ENCODE measurements around the gene ADCK2.

The ADCK2 gene

GRCh38 chr7:140680886-140681285, 8.1 kb downstream of the ADCK2 start:
- peaks cover 27 to 40% of the 10 kb centered on the region in 2 donors for H3K36me3 ChIP-seq (ENCODE audit: control insufficient read depth in 2 of 2, insufficient read depth in 2 of 2, low read length in 2 of 2)
- peaks cover 0 to 1% of the 10 kb centered on the region in 2 donors for H3K4me1 ChIP-seq (ENCODE audit: control insufficient read depth in 2 of 2, insufficient read depth in 2 of 2, low read length in 2 of 2)
- H3K4me3 ChIP-seq (ENCODE audit: low read length in 2 of 2): no peak overlapping the region
- no peak overlapping the region for H3K27ac ChIP-seq (ENCODE audit: low read depth in 2 of 2, low read length in 2 of 2)
- H3K27me3 ChIP-seq (ENCODE audit: control insufficient read depth in 2 of 2, insufficient read depth in 2 of 2, low read length in 2 of 2): no peaks in the 10 kb centered on the region
- H3K9me3 ChIP-seq (ENCODE audit: control insufficient read depth in 2 of 2, low read length in 2 of 2): no peaks in the 10 kb centered on the region
- H3K9ac ChIP-seq (ENCODE audit: low read depth in 1 of 2, low read length in 2 of 2): no peak overlapping the region

DNA sequence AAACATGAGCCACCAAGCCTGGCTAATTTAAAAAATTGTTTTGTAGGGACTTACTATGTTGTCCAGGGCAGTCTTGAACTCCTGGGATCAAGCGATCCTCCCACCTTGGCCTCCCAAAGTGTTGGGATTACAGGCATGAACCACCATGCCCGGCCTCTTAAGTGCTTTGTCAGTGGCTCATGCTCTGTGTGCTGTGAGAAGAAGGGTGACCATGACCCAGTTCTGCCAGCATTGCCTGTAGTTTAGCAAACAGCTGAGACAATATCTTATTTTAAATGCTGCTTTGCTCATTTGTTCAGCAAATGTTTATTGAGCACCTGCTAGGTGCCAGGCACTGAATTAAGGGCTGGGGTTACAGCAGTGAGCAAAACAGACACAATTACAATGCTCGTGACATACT, 9.0 kb downstream of the ADCK2 start:
- H3K27me3 ChIP-seq (ENCODE audit: control insufficient read depth in 2 of 2, insufficient read depth in 2 of 2, low read length in 2 of 2): no peaks in the 10 kb centered on the region
- no peak overlapping the region for H3K9ac ChIP-seq (ENCODE audit: low read depth in 1 of 2, low read length in 2 of 2)
- H3K4me1 ChIP-seq (ENCODE audit: control insufficient read depth in 2 of 2, insufficient read depth in 2 of 2, low read length in 2 of 2): no peaks in the 10 kb centered on the region
- no peak overlapping the region for H3K4me3 ChIP-seq (ENCODE audit: low read length in 2 of 2)
- no peaks in the 10 kb centered on the region for H3K9me3 ChIP-seq (ENCODE audit: control insufficient read depth in 2 of 2, low read length in 2 of 2)
- peaks cover 27 to 41% of the 10 kb centered on the region in 2 donors for H3K36me3 ChIP-seq (ENCODE audit: control insufficient read depth in 2 of 2, insufficient read depth in 2 of 2, low read length in 2 of 2)
- no peak overlapping the region for H3K27ac ChIP-seq (ENCODE audit: low read depth in 2 of 2, low read length in 2 of 2)

GRCh38 chr7:140683657-140684056, 10.9 kb downstream of the ADCK2 start:
- Histone ChIP-seq H3K36me3 (ENCODE audit: control insufficient read depth in 2 of 2, insufficient read depth in 2 of 2, low read length in 2 of 2) (peaks cover 28 to 43% of the 10 kb centered on the region in 2 donors), H3K4me1 (ENCODE audit: control insufficient read depth in 2 of 2, insufficient read depth in 2 of 2, low read length in 2 of 2) (no peaks in the 10 kb centered on the region), H3K27me3 (ENCODE audit: control insufficient read depth in 2 of 2, insufficient read depth in 2 of 2, low read length in 2 of 2) (no peaks in the 10 kb centered on the region), H3K9ac (ENCODE audit: low read depth in 1 of 2, low read length in 2 of 2) (no peak overlapping the region), H3K4me3 (ENCODE audit: low read length in 2 of 2) (no peak overlapping the region), H3K9me3 (ENCODE audit: control insufficient read depth in 2 of 2, low read length in 2 of 2) (no peaks in the 10 kb centered on the region), H3K27ac (ENCODE audit: low read depth in 2 of 2, low read length in 2 of 2) (no peak overlapping the region)

GRCh38 chr7:140684066-140684950, 11.6 kb downstream of the ADCK2 start:
- Histone ChIP-seq H3K9me3 (ENCODE audit: control insufficient read depth in 2 of 2, low read length in 2 of 2) (no peaks in the 10 kb centered on the region), H3K36me3 (ENCODE audit: control insufficient read depth in 2 of 2, insufficient read depth in 2 of 2, low read length in 2 of 2) (peaks cover 23 to 39% of the 10 kb centered on the region in 2 donors), H3K27me3 (ENCODE audit: control insufficient read depth in 2 of 2, insufficient read depth in 2 of 2, low read length in 2 of 2) (no peaks in the 10 kb centered on the region), H3K9ac (ENCODE audit: low read depth in 1 of 2, low read length in 2 of 2) (no peak overlapping the region), H3K4me3 (ENCODE audit: low read length in 2 of 2) (no peak overlapping the region), H3K4me1 (ENCODE audit: control insufficient read depth in 2 of 2, insufficient read depth in 2 of 2, low read length in 2 of 2) (no peaks in the 10 kb centered on the region), H3K27ac (ENCODE audit: low read depth in 2 of 2, low read length in 2 of 2) (no peak overlapping the region)

GRCh38 chr7:140685407-140686087, 12.8 kb downstream of the ADCK2 start:
- Histone ChIP-seq H3K27ac (ENCODE audit: low read depth in 2 of 2, low read length in 2 of 2) (no peak overlapping the region), H3K36me3 (ENCODE audit: control insufficient read depth in 2 of 2, insufficient read depth in 2 of 2, low read length in 2 of 2) (peaks cover 30 to 42% of the 10 kb centered on the region in 2 donors), H3K9me3 (ENCODE audit: control insufficient read depth in 2 of 2, low read length in 2 of 2) (no peaks in the 10 kb centered on the region), H3K4me1 (ENCODE audit: control insufficient read depth in 2 of 2, insufficient read depth in 2 of 2, low read length in 2 of 2) (no peaks in the 10 kb centered on the region), H3K4me3 (ENCODE audit: low read length in 2 of 2) (no peak overlapping the region), H3K9ac (ENCODE audit: low read depth in 1 of 2, low read length in 2 of 2) (no peak overlapping the region), H3K27me3 (ENCODE audit: control insufficient read depth in 2 of 2, insufficient read depth in 2 of 2, low read length in 2 of 2) (no peaks in the 10 kb centered on the region)

DNA sequence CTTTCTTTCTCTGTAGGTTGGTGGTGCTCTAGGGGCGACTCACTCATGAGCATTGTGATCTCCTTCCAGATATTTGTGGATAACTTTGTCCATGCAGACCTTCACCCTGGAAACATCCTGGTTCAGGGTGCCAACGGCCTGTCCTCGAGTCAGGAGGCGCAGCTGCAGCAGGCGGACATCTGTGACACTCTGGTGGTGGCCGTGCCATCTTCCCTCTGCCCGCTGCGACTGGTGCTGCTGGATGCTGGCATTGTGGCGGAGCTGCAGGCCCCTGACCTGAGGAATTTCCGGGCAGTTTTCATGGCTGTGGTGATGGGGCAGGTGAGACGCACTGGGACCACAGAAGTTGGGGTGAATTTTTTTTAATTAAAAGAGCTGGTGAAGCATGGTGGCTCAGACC, 14.2 kb downstream of the ADCK2 start:
- H3K9me3 ChIP-seq (ENCODE audit: control insufficient read depth in 2 of 2, low read length in 2 of 2): no peaks in the 10 kb centered on the region
- no peaks in the 10 kb centered on the region for H3K4me1 ChIP-seq (ENCODE audit: control insufficient read depth in 2 of 2, insufficient read depth in 2 of 2, low read length in 2 of 2)
- H3K9ac ChIP-seq (ENCODE audit: low read depth in 1 of 2, low read length in 2 of 2): no peak overlapping the region
- no peak overlapping the region for H3K4me3 ChIP-seq (ENCODE audit: low read length in 2 of 2)
- H3K27ac ChIP-seq (ENCODE audit: low read depth in 2 of 2, low read length in 2 of 2): no peak overlapping the region
- peaks cover 29 to 34% of the 10 kb centered on the region in 2 donors for H3K36me3 ChIP-seq (ENCODE audit: control insufficient read depth in 2 of 2, insufficient read depth in 2 of 2, low read length in 2 of 2)
- no peaks in the 10 kb centered on the region for H3K27me3 ChIP-seq (ENCODE audit: control insufficient read depth in 2 of 2, insufficient read depth in 2 of 2, low read length in 2 of 2)

- peaks cover 24 to 32% of the 10 kb centered on the region in 2 donors for H3K36me3 ChIP-seq (ENCODE audit: control insufficient read depth in 2 of 2, insufficient read depth in 2 of 2, low read length in 2 of 2)
- no peak overlapping the region for H3K27ac ChIP-seq (ENCODE audit: low read depth in 2 of 2, low read length in 2 of 2)
- H3K4me1 ChIP-seq (ENCODE audit: control insufficient read depth in 2 of 2, insufficient read depth in 2 of 2, low read length in 2 of 2): no peaks in the 10 kb centered on the region
- H3K27me3 ChIP-seq (ENCODE audit: control insufficient read depth in 2 of 2, insufficient read depth in 2 of 2, low read length in 2 of 2): no peaks in the 10 kb centered on the region
- H3K9me3 ChIP-seq (ENCODE audit: control insufficient read depth in 2 of 2, low read length in 2 of 2): no peaks in the 10 kb centered on the region
- no peak overlapping the region for H3K4me3 ChIP-seq (ENCODE audit: low read length in 2 of 2)
- no peak overlapping the region for H3K9ac ChIP-seq (ENCODE audit: low read depth in 1 of 2, low read length in 2 of 2)
Observed at GRCh38 chr7:140688341-140688740, 15.6 kb downstream of the ADCK2 start.

GRCh38 chr7:140689199-140690152, 16.7 kb downstream of the ADCK2 start:
- H3K4me1 ChIP-seq (ENCODE audit: control insufficient read depth in 2 of 2, insufficient read depth in 2 of 2, low read length in 2 of 2): no peaks in the 10 kb centered on the region
- peaks cover 21 to 24% of the 10 kb centered on the region in 2 donors for H3K36me3 ChIP-seq (ENCODE audit: control insufficient read depth in 2 of 2, insufficient read depth in 2 of 2, low read length in 2 of 2)
- H3K4me3 ChIP-seq (ENCODE audit: low read length in 2 of 2): no peak overlapping the region
- H3K27me3 ChIP-seq (ENCODE audit: control insufficient read depth in 2 of 2, insufficient read depth in 2 of 2, low read length in 2 of 2): no peaks in the 10 kb centered on the region
- no peaks in the 10 kb centered on the region for H3K9me3 ChIP-seq (ENCODE audit: control insufficient read depth in 2 of 2, low read length in 2 of 2)
- no peak overlapping the region for H3K9ac ChIP-seq (ENCODE audit: low read depth in 1 of 2, low read length in 2 of 2)
- H3K27ac ChIP-seq (ENCODE audit: low read depth in 2 of 2, low read length in 2 of 2): no peak overlapping the region

DNA sequence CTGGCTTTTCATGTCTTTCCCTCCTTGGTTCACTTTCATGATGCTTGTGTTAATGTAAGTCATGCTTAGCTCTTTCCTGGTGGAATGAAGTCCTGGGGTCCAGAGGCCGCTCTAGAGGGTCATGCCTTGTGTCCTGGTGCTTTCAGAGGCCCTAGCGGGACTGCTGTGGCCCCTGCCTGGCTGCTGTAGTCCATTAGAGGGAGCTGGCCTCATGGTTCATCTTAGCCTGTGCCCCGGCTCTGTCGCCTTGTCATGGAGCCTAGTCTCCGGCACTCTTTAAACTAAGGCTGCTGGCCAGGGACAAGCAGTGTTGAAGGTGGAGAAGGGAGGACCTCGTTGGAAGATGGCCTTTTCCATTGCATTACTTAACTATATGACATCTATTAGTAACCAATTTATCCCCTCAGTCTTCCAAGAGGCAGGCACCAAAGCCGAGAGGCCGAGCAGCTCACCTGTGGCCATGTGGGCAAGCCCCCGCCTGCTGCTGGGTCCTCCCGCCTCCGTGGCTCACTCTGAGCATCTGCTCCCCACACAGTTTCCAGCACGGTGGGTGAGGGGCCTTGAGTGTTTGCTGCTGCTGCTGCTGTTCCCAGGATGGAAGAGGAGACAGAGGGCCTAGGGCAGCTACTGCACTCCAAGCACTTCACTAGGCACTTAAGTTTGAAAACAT, 18.8 kb downstream of the ADCK2 start:
- Histone ChIP-seq H3K36me3 (ENCODE audit: control insufficient read depth in 2 of 2, insufficient read depth in 2 of 2, low read length in 2 of 2) (peaks cover 21 to 24% of the 10 kb centered on the region in 2 donors), H3K4me1 (ENCODE audit: control insufficient read depth in 2 of 2, insufficient read depth in 2 of 2, low read length in 2 of 2) (peaks cover 4% of the 10 kb centered on the region in 2 donors), H3K27me3 (ENCODE audit: control insufficient read depth in 2 of 2, insufficient read depth in 2 of 2, low read length in 2 of 2) (no peaks in the 10 kb centered on the region), H3K9ac (ENCODE audit: low read depth in 1 of 2, low read length in 2 of 2) (no peak overlapping the region), H3K4me3 (ENCODE audit: low read length in 2 of 2) (no peak overlapping the region), H3K9me3 (ENCODE audit: control insufficient read depth in 2 of 2, low read length in 2 of 2) (no peaks in the 10 kb centered on the region), H3K27ac (ENCODE audit: low read depth in 2 of 2, low read length in 2 of 2) (no peak overlapping the region)

Data from mucosa of rectum (tissue), 2 donors.